Measurements from ENCODE around the gene NMNAT2. TPM values are rescaled to one million over a fixed set of nuclear protein-coding genes. Genes with fewer than 3 reads are reported as not detected.

The NMNAT2 gene
- total and polyA plus RNA-seq, 2 of the 8 experiments (the other 6 are each of a cell fraction or from before 2014, with no cell fraction given), result 6.5 to 20.9 TPM

- TF ChIP-seq CHD7 (IDR thresholded peaks at IDR 0.05; ENCODE audit: insufficient replicate concordance, low read length) (no peak), MAX (IDR thresholded peaks at IDR 0.05) (no peak), ATF2 (IDR thresholded peaks at IDR 0.05; ENCODE audit: low read length) (no peak), SAP30 (IDR thresholded peaks at IDR 0.05; ENCODE audit: insufficient read depth, insufficient replicate concordance, low read length) (no peak), ZNF274 (IDR thresholded peaks at IDR 0.05; ENCODE audit: borderline replicate concordance, extremely low read depth, low read length) (no peak), CREB1 (IDR thresholded peaks at IDR 0.05) (no peak), EGR1 (IDR thresholded peaks at IDR 0.05; ENCODE audit: borderline replicate concordance, low read depth, low read length) (no peak), CTBP2 (IDR thresholded peaks at IDR 0.05; ENCODE audit: borderline replicate concordance, insufficient read depth, insufficient read length, low read length) (no peak), CHD1 (IDR thresholded peaks at IDR 0.05; ENCODE audit: low read depth, low read length) (no peak), POU5F1 (IDR thresholded peaks at IDR 0.05; ENCODE audit: low read depth, low read length) (no peak)
These were observed 52.1 kb downstream of the NMNAT2 start (continued) for GRCh38 chr1:183366116-183366515.
